Coronary artery (tissue), 2 donors: ENCODE data around the gene ASCC1.
A peak's percentile ranks its signal among the peaks of the same experiment; 100 is the strongest.

Experiments used
- DNase-seq: peaks from one replicate; pipeline ENCODE4 v3.0.0-alpha.2; 2017; ENCODE audit warnings: low spot score
- H3K27ac ChIP-seq, 2 donors: fragments of 200-600 bp; sonication (generic); one replicate each; pipeline ENCODE4 v1.5.1; 2016 to 2019
- H3K4me3 ChIP-seq: fragments of 200-600 bp; sonication (generic); 2 replicates; pipeline ENCODE4 v1.5.1; 2016; ENCODE audit warnings: mild to moderate bottlenecking, moderate library complexity
- TF ChIP-seq, protein P1 (sequence below): fragments of 200-600 bp; sonication (generic); IDR thresholded peaks from one replicate; pipeline ENCODE4 v1.5.1; 2019; ENCODE audit warnings: antibody characterized with exemption

ASCC1 gene

DNA sequence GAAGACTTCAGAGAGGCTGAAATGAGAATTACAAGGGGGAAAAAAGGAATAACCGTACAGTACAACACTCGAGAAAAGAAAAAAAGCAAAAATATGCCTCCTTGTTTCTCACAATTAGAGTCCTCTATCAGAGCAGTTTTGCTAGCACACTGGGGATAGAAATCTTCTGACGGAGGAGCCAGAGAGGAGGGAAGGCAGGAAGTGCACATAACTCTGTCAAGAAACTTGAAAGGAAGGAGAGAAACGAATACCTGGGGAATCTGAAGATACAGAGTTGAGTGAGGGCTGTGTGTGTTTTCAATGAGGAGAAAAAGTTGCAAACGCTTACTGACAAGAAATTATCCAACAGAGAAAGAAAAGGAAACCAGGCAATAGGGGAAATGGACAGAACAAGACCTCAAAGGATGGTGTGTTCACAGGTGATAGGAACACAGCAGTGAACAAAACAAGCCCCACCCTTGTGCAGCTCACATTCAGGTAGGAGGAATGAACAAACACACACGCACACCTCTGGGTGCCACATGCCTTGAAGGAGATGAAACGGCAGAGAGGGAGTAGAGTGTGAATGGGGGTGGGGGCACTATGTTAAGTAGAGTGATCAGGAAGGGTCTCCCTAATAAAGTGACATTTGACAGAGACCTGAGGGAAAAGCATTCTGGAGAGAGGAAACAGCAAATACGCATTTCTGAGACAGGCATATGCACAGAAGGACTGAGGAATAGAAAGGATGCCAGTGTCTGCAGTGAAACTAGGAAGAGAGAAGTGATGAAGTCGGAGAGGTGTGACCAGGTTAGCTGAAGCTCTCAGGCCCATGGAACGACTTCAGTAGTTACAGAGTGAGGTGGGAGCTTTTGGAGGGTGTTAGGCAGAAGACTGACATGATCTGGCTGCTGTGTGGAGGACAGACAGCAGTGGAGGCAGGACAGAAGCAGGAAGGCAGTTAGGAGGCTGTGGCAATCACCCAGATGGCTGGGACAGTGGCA lies 81.0 kb downstream of the ASCC1 start:
- Histone ChIP-seq H3K4me3 (no peak overlapping the region), H3K27ac (no peak overlapping the region)
- TF ChIP-seq, protein P1, sequence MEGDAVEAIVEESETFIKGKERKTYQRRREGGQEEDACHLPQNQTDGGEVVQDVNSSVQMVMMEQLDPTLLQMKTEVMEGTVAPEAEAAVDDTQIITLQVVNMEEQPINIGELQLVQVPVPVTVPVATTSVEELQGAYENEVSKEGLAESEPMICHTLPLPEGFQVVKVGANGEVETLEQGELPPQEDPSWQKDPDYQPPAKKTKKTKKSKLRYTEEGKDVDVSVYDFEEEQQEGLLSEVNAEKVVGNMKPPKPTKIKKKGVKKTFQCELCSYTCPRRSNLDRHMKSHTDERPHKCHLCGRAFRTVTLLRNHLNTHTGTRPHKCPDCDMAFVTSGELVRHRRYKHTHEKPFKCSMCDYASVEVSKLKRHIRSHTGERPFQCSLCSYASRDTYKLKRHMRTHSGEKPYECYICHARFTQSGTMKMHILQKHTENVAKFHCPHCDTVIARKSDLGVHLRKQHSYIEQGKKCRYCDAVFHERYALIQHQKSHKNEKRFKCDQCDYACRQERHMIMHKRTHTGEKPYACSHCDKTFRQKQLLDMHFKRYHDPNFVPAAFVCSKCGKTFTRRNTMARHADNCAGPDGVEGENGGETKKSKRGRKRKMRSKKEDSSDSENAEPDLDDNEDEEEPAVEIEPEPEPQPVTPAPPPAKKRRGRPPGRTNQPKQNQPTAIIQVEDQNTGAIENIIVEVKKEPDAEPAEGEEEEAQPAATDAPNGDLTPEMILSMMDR, result no peak
- DNase-seq, result no peak

DNA sequence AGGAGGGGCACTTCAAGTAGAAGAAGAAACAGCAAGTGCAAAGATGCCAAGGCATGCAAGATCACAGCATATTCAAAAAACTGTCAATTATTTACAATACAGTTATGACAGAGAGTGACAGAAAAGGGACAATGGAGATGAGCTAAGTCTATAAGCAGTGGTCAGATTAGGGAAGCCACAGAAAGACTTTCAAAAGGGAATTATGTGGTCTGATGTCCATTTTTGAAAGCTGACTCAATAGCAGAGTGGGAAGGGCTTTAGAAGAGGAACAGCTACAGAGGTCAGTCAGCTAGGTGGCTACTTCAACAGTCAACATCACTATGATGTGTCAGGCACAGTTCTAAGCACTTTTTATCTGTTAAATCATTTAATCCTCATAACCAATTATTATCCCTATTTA lies 82.6 kb downstream of the ASCC1 start:
- no peak overlapping the region for H3K27ac ChIP-seq
- H3K4me3 ChIP-seq, result no peak overlapping the region
- DNase-seq, result no peak
- TF ChIP-seq, protein P1, result no peak

DNA sequence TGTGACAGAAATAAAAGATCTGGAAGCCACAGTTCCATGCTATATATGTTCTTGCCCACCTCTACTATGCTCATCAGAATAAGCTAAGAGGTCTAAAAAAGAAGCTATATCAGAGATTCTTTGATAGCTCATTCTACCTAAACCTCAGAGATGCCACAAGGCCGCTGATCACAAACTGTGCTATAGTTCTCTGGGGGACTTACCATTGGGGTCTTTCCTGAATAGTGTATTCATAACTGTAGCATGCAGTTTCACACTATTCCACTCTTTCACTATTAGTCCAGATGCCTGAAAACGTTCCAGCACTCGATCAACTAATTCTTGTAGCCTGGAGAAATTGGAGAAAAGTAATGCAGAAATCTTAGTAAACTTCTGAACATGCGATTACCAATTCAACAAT lies 83.2 kb downstream of the ASCC1 start:
- H3K4me3 ChIP-seq, result no peak overlapping the region
- DNase-seq, result no peak
- TF ChIP-seq, protein P1, result no peak
- no peak overlapping the region for H3K27ac ChIP-seq

DNA sequence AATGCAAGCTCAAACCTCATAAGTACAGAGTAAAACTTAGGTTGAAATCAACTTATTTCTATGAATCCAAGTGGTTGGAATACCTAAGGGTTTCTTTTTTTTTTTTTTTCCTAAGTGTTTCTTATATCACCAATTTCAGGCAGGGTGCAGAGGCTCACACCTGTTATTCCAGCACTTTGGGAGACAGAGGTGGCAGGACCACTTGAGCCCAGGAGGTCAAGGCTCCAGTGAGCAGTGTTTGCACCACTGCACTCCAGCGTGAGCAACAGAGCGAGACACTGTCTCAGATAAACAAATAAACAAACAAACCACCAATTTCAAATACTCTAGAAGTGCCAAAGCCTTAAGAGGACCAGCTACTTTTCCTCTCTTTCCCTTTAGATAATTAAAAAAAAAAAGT lies 88.5 kb downstream of the ASCC1 start:
- Histone ChIP-seq H3K4me3 (no peak overlapping the region), H3K27ac (no peak overlapping the region)
- TF ChIP-seq, protein P1, result no peak
- DNase-seq, result no peak

DNA sequence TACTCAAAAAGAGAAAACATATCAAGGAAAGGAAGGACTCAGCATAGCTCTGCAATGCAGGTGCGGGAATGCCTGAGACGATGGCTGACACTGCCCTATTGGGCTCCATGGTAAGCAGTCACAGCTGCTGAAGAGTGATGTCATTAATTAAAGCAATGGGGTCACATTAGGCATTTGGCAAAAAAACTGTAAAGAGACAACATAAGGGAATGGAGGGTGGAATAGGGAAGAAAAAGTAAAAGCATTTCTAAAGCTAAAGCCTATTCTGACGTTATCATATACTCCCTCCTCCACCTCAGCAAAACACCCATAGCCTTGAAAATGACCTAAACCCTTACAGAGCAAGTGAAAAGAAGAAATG lies 89.2 kb downstream of the ASCC1 start:
- Histone ChIP-seq H3K4me3 (no peak overlapping the region), H3K27ac (no peak overlapping the region)
- TF ChIP-seq, protein P1, result no peak
- DNase-seq, result no peak

DNA sequence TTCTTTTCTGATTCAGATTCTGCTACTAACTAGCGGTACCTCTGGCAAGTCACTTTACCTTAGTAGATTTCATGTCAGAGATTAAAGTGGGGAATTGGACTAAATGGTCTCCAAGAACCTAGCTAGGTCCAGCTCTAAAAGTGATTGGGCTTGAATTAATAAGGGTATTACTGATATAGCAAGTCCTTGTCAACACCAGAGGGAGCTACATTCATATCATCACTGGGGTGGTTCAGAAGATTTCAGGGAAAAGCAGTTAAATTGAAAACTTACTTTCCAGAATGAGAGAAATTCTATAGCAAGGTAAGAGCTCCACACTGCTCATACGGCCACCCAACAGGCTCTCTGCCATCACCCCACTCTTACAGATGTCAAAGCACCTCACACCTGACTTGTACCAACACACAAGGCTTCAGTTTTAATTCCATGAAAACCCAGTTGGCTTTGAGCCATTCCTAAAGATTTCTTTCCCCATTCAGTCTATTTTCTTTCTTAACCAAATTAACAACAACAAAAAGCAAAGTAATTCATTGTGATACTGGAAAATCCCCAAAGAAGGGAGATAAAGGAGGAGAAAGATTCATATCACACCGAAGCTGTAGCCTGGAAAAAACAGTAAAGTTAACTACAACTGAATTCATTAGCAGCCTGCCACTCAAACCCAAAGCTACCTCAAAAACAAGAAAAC lies 89.7 kb downstream of the ASCC1 start:
- no peak for DNase-seq

More for the DNA sequence above, 89.7 kb downstream of the ASCC1 start:
- H3K27ac ChIP-seq, result no peak overlapping the region
- TF ChIP-seq, protein P1, result peak; percentile 12
- H3K4me3 ChIP-seq, result no peak overlapping the region
